ENCODE data around the gene DHCR24.

DHCR24 gene

GRCh38 chr1:54866801-54867716 lies 19.9 kb downstream of the DHCR24 start:
- FAIRE-seq (no peak), DNase-seq (ENCODE audit: extremely low spot score, insufficient read length, low read depth) (no peak)

DNA sequence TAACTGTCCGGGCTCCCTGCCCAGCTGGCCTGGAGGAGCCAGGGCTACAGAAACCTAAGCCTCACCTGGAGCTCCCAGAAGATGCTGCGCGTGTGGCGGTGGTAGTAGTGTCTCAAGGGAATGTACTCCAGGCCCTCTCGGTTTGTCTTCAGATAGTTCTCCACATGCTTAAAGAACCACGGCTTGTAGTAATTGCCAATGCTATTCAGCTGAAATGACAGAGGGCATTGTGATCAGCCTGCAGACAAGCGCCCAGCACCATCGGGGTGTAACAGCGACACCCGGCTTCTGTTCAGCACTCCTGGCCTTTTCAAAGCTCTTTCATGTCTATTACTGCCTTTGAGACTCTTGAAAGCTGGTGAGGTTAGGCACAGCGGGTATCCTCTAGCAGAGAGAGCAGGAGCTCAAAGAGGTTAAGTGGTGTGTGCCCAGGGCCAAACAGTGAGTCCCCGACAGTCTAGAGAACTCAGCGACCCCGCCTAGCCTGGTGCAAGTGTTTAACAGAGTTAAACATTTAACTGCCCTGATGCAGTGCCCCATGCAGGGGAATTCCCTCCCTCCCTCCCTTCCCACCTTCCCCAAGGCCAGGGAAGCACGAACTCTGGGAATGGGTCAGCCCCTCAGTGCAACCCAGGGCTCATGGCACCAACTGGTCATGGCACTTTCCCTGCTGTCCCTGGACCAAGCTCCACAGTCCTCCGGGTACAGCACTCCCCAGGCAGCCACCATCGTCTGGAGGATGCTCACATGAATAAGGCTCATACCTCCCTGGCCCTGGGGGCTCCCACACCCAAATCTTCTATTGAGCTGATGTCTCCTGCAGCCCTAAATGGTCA lies 21.5 kb downstream of the DHCR24 start:
- FAIRE-seq (no peak), DNase-seq (ENCODE audit: extremely low spot score, insufficient read length, low read depth) (no peak)

DNA sequence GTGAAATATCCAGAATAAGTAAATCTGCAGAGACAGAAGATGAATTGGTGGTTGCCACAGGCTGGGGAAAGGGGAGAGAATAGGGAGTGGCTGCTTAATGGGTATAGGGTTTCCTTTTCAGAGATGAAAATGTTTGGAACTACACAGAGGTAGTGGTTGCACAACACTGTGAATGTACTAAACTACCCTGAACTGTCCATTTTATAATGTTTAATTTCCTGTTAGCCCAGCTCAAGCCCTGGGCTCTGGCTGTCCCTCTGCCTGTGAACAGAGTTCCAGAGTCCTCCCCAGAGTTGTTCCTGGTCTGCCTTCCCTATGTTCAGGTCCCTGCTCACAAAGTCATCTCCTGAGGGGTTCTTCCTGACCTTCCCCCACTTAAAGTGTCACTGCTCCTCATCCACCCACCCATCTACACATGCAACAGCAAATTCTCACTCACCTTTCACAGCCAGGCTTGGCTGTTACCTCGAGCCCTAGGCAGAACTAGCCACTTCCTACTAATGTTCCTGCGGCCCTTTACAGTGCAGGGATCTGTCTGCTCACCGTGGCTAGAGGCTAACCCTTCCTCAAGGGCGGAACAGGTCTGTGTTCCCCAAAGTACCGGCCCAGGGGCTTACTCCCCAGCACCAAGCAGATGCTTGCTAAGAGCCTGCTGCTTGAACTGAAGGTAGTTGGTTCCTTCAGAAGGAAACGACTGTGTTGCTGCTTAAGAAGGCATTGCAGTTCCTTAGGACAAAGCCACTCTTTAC lies 22.4 kb downstream of the DHCR24 start:
- FAIRE-seq = no peak
- DNase-seq (ENCODE audit: extremely low spot score, insufficient read length, low read depth) = no peak

GRCh38 chr1:54863267-54863665 lies 23.7 kb downstream of the DHCR24 start:
- DNase-seq (ENCODE audit: extremely low spot score, insufficient read length, low read depth) = no peak
- no peak for FAIRE-seq

- no peak for DNase-seq (ENCODE audit: extremely low spot score, insufficient read length, low read depth)
- no peak for FAIRE-seq
These were observed 25.8 kb downstream of the DHCR24 start for GRCh38 chr1:54861070-54861761.

DNA sequence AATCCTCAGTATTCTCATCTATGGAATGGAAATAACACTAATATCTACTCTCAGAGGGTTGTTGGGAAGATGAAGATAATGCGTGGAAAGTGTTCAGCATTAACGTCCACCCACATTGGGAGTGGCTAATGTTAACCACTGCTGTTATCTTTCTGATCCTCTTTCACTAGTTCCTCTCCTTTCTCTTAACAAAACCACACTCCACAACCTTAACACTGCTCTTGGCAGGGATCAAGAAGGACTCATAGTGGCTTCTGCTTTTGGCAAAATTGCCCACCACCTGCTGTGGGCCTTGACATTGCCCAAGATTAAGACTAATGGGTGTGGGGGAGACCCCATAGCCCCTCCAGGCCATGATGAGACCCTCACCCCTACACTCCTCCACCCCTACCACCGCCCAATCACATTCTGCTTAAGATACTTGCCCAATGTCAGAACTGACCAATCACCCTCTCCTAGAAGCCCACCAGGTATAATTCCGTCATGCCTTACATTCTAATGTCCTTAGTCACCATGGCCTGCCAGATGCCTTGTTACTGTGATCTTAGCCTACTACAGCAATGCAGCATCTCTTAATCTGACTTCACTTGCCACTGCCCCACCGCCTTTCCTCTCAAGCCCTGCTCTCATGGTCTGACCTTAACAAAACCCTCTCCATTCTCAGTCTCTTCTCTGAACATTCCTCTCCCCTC lies 27.1 kb downstream of the DHCR24 start:
- no peak for FAIRE-seq

GRCh38 chr1:54857746-54858561 lies 29.0 kb downstream of the DHCR24 start:
- no peak for DNase-seq (ENCODE audit: extremely low spot score, insufficient read length, low read depth)
- no peak for FAIRE-seq

More for the DNA sequence above, 27.1 kb downstream of the DHCR24 start:
- DNase-seq (ENCODE audit: extremely low spot score, insufficient read length, low read depth) = no peak

DNA sequence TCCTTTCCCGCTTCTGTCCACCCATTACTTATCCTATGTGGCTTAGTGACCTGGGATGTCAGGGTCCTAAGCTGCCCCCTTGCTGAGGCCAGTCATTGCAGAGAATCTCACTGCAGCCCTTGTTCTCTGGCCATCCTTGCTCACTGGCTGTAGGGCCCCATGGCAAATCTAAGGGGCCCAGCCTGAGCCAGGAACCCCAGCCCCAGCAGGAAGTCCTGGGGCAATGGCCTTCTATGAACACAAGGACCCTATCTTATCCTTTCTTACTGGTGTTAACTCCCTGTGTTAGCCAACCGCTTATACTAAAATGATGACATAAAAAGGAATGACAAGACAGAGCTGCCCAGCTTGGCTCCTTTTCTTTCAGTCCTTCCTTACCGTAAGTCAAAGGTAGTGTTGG lies 29.9 kb downstream of the DHCR24 start:
- FAIRE-seq = no peak
- DNase-seq (ENCODE audit: extremely low spot score, insufficient read length, low read depth) = no peak

GRCh38 chr1:54854381-54855020 lies 32.5 kb downstream of the DHCR24 start:
- DNase-seq (ENCODE audit: extremely low spot score, insufficient read length, low read depth) = no peak
- FAIRE-seq = no peak

- FAIRE-seq (no peak), DNase-seq (ENCODE audit: extremely low spot score, insufficient read length, low read depth) (no peak)
These were observed 33.1 kb downstream of the DHCR24 start for GRCh38 chr1:54853793-54854370.

- DNase-seq (ENCODE audit: extremely low spot score, insufficient read length, low read depth) = no peak
- no peak for FAIRE-seq
These were observed 33.8 kb downstream of the DHCR24 start for GRCh38 chr1:54853096-54853792.

GRCh38 chr1:54851936-54852524 lies 35.0 kb downstream of the DHCR24 start:
- DNase-seq (ENCODE audit: extremely low spot score, insufficient read length, low read depth) (no peak), FAIRE-seq (no peak)

DNA sequence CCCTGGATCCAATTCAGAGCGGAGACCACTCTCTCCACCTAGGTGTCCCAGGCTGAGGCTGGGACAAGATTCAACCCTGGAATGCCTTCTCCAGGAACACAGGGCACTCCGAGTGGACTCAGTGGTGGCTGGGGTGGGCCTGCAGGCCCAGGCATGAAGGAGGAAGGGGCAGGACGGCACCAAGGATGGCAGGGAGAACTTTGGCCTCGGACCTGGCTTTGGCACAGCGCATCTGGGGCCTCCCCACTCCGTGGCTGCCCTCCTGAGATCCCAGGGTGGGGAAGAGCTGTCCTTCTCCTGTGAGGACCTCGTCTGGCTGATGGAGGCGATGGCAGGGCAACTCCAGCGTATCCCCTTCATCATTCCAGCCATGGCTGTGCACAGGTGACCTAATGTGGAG lies 35.6 kb downstream of the DHCR24 start:
- DNase-seq (ENCODE audit: extremely low spot score, insufficient read length, low read depth) (no peak), FAIRE-seq (no peak)

GRCh38 chr1:54850737-54851136 lies 36.3 kb downstream of the DHCR24 start:
- DNase-seq (ENCODE audit: extremely low spot score, insufficient read length, low read depth) (no peak), FAIRE-seq (no peak)

DNA sequence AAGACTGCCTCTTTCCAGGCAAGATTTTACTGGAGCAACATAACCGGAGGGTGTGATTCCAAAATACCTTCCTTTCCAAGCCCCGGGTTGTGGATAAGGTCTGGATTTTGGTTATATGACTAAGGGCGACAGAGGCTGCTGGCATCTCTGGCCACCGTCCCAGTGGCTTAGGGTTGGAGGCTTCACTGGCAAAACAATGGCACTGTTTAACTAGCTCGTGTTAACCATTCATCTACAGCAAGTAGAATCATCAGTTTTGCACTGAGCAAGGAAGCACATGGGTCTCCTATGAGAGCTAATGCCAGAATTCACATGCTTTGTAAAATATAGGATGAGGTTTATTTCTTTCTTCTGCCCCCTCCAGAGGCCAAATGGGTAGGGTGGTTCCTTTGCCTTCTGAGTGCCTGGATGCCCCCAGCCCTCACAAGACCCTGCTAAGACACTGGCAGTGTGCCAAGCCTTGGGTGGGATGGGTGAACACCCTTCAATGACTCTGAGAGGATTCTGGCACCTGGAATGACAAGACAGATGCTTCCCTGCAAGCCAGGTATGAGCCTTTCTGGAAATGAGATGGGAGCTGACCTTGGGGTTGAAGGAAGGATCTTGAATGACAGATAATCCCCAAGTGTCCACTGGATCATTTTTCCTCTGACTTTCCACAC lies 36.8 kb downstream of the DHCR24 start:
- FAIRE-seq (no peak), DNase-seq (ENCODE audit: extremely low spot score, insufficient read length, low read depth) (no peak)

Measured in GM18507 (cell line).